WERI-Rb-1 (cell line): ENCODE results near the gene STK32C.

Source experiments
- DNase-seq: peaks from one replicate; pipeline ENCODE4 v3.0.0-alpha.2; 2020
- H3K27ac ChIP-seq: fragments of 250-450 bp; sonication (Bioruptor Pico); 2 replicates; pipeline ENCODE4 v1.5.1; 2020; ENCODE audit warnings: mild to moderate bottlenecking, moderate library complexity
- H3K27me3 ChIP-seq: fragments of 250-450 bp; sonication (Bioruptor Pico); 2 replicates; pipeline ENCODE4 v1.5.1; 2021; ENCODE audit warnings: mild to moderate bottlenecking, low read depth, moderate library complexity; ENCODE audit not compliant: insufficient read depth, severe bottlenecking
- H3K36me3 ChIP-seq: fragments of 250-450 bp; sonication (Bioruptor Pico); 2 replicates; pipeline ENCODE4 v1.5.1; 2020; ENCODE audit warnings: mild to moderate bottlenecking, moderate library complexity
- H3K4me3 ChIP-seq: 2 replicates; pipeline ENCODE4 v1.5.1; 2011; ENCODE audit warnings: low read depth, mild to moderate bottlenecking, control low read depth, low read length
- H3K9me3 ChIP-seq: fragments of 250-450 bp; sonication (Bioruptor Pico); 2 replicates; pipeline ENCODE4 v1.5.1; 2021; ENCODE audit warnings: mild to moderate bottlenecking, moderate library complexity; ENCODE audit not compliant: severe bottlenecking
- CTCF ChIP-seq: IDR thresholded peaks from 2 replicates; pipeline ENCODE4 v1.5.1; 2011; ENCODE audit warnings: low read depth, mild to moderate bottlenecking, control low read depth, inconsistent platforms, low read length

The STK32C gene

GRCh38 chr10:132229096-132229495, 78.7 kb downstream of the STK32C start:
- TF ChIP-seq CTCF: no peak
- no peak overlapping the region for H3K27ac ChIP-seq
- no peaks in the 10 kb centered on the region for H3K9me3 ChIP-seq
- H3K27me3 ChIP-seq: no peaks in the 10 kb centered on the region
- no peak overlapping the region for H3K4me3 ChIP-seq
- DNase-seq: no peak
- no peaks in the 10 kb centered on the region for H3K36me3 ChIP-seq

- no peak for TF ChIP-seq CTCF
- DNase-seq: no peak
Observed at GRCh38 chr10:132228616-132229015, 79.1 kb downstream of the STK32C start.

GRCh38 chr10:132227851-132228390, 79.8 kb downstream of the STK32C start:
- no peaks in the 10 kb centered on the region for H3K9me3 ChIP-seq
- DNase-seq: no peak
- no peaks in the 10 kb centered on the region for H3K27me3 ChIP-seq
- no peak overlapping the region for H3K27ac ChIP-seq
- TF ChIP-seq CTCF: no peak
- H3K36me3 ChIP-seq: no peaks in the 10 kb centered on the region
- H3K4me3 ChIP-seq: no peak overlapping the region

More at GRCh38 chr10:132228616-132229015, 79.1 kb downstream of the STK32C start:
- Histone ChIP-seq H3K4me3 (no peak overlapping the region), H3K9me3 (no peaks in the 10 kb centered on the region), H3K27ac (no peak overlapping the region), H3K27me3 (no peaks in the 10 kb centered on the region), H3K36me3 (no peaks in the 10 kb centered on the region)

- Histone ChIP-seq H3K4me3 (no peak overlapping the region), H3K27me3 (no peaks in the 10 kb centered on the region), H3K27ac (no peak overlapping the region), H3K36me3 (no peaks in the 10 kb centered on the region), H3K9me3 (no peaks in the 10 kb centered on the region)
- no peak for TF ChIP-seq CTCF
- DNase-seq: no peak
Observed at GRCh38 chr10:132226586-132227405, 81.0 kb downstream of the STK32C start.

GRCh38 chr10:132225849-132226205, 81.9 kb downstream of the STK32C start:
- H3K27me3 ChIP-seq: no peaks in the 10 kb centered on the region
- no peak overlapping the region for H3K27ac ChIP-seq
- no peak for TF ChIP-seq CTCF

More at GRCh38 chr10:132225849-132226205, 81.9 kb downstream of the STK32C start:
- Histone ChIP-seq H3K9me3 (no peaks in the 10 kb centered on the region), H3K36me3 (no peaks in the 10 kb centered on the region), H3K4me3 (no peak overlapping the region)
- no peak for DNase-seq
